Fibroblast of mammary gland (primary cell): ENCODE results near the gene HSF2.

Experiments
- DNase-seq: peaks from one replicate; pipeline ENCODE4 v3.0.0-alpha.2; 2010; ENCODE audit warnings: low read depth
- H3K4me3 ChIP-seq: 2 replicates; pipeline ENCODE4 v1.5.1; 2011; ENCODE audit warnings: low read depth, mild to moderate bottlenecking, low read length, moderate library complexity; ENCODE audit not compliant: control insufficient read depth
- CTCF ChIP-seq: conservative IDR thresholded peaks from 2 replicates; pipeline ENCODE4 v1.5.1; 2011; ENCODE audit warnings: low read depth, low read length, inconsistent platforms; ENCODE audit not compliant: control insufficient read depth, insufficient read depth

Gene HSF2

DNA sequence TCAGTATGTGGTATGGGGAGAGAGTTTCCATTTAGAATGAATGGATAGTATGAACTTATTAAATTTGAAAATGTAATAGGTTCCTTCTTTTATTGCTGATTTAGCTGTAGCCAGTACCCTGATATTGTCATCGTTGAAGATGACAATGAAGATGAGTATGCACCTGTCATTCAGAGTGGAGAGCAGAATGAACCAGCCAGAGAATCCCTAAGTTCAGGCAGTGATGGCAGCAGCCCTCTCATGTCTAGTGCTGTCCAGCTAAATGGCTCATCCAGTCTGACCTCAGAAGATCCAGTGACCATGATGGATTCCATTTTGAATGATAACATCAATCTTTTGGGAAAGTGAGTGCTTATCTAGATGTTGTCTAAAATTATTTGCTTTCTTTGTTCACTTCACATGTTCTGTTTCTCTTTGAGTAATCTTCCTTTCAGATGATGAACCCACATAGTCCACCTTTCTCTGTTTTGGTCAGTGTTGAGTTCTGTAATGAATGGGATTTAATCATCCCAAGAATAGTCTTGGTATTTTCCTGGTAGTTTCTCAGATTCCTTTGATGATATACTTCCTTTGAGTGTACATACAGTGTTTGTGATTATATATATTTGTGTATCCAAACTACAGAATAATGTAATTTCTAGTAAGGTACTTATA lies 23.3 kb downstream of the HSF2 start:
- DNase-seq, result no peak
- H3K4me3 ChIP-seq, result no peak overlapping the region
- no peak for TF ChIP-seq CTCF

GRCh38 chr6:122423734-122424133 lies 24.3 kb downstream of the HSF2 start:
- no peak for DNase-seq

GRCh38 chr6:122426597-122426996 lies 27.1 kb downstream of the HSF2 start:
- TF ChIP-seq CTCF, result no peak
- no peak for DNase-seq
- H3K4me3 ChIP-seq, result no peak overlapping the region

More at GRCh38 chr6:122423734-122424133, 24.3 kb downstream of the HSF2 start:
- TF ChIP-seq CTCF, result no peak
- no peak overlapping the region for H3K4me3 ChIP-seq

DNA sequence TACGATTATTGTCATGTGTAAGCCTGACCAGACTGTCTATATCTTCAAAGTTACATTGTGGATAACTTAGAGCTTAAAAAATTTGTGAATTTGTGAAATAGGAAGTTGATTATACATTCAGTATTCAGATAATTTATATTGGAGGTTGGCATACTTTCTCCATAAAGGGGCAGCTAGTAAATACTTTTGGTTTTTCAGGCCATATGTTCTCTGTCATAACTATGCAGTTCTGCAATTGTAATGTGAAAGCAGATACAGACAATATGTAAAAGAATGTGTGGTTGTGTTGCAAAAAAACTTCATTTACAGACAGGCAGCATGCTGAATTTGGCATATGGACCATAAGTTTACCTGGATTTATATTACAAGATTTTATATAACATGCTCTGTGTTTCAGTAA lies 29.3 kb downstream of the HSF2 start:
- H3K4me3 ChIP-seq, result no peak overlapping the region
- no peak for DNase-seq
- no peak for TF ChIP-seq CTCF

DNA sequence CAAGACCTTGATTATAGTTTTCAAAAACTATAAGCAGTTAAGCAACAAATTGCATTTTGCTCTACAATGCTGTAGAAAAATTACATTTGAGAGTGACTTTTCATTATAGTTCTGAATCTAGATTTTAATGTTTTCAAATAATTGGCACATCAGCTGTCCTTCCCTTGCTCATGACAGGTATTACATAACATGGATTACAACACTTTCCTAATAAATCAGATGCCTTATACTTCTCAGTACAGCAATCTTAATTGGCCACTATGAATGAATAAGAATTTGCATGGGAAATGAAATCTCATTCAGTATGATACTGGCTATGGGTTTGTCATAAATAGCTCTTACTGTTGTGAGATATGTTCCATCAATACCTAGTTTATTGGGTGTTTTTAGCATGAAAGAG lies 29.9 kb downstream of the HSF2 start:
- H3K4me3 ChIP-seq, result no peak overlapping the region
- DNase-seq, result no peak
- TF ChIP-seq CTCF, result no peak

DNA sequence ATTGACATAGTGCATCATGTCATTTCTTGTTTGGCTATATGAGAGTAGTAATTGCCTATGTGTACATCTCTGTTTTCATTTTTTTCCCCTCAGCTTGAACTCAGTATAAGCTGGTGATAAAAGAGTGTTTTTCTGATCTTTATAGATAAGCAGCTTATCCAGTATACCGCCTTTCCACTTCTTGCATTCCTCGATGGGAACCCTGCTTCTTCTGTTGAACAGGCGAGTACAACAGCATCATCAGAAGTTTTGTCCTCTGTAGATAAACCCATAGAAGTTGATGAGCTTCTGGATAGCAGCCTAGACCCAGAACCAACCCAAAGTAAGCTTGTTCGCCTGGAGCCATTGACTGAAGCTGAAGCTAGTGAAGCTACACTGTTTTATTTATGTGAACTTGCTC lies 32.3 kb downstream of the HSF2 start:
- DNase-seq, result no peak
- no peak for TF ChIP-seq CTCF
- H3K4me3 ChIP-seq, result no peak overlapping the region

GRCh38 chr6:122432816-122433215 lies 33.4 kb downstream of the HSF2 start:
- no peak for TF ChIP-seq CTCF
- no peak overlapping the region for H3K4me3 ChIP-seq
- DNase-seq, result no peak
